Activated B cell treated with CpG ODN at 0.5 μM for 24 hours (primary cell): ENCODE measurements around the gene CMAS. TPM values are rescaled to one million over a fixed set of nuclear protein-coding genes. Genes with fewer than 3 reads are reported as not detected.
"Not testable (repeated sequence)": the region's sequence is repeated elsewhere in the genome, so short reads cannot be mapped to it uniquely, and the experiment has no call there.

Experiments
- ATAC-seq: fragments of 200-7000 bp; cut with Tn5 transposase; one replicate; pipeline ENCODE4 v1.10.0; 2021; ENCODE audit warnings: low read depth, mild to moderate bottlenecking, moderate library complexity
- CTCF ChIA-PET: fragments of 350-600 bp; sonication (Branson Sonifier 250); formaldehyde crosslinking; loops from one replicate; lab custom pipeline; 2021; ENCODE audit warnings: antibody characterized with exemption; lab: Charles Lee
- POLR2A ChIA-PET: fragments of 350-600 bp; sonication (Branson Sonifier 250); formaldehyde crosslinking; loops from one replicate; lab custom pipeline; 2021; ENCODE audit warnings: antibody characterized with exemption; lab: Charles Lee
- DNase-seq: peaks from one replicate; pipeline ENCODE4 v3.0.0; 2022
- H3K27ac Mint-ChIP-seq: one replicate; pipeline ENCODE4 v1.8.0; 2020; ENCODE audit warnings: mixed read lengths
- H3K27me3 Mint-ChIP-seq: one replicate; pipeline ENCODE4 v1.8.0; 2021; ENCODE audit warnings: mixed read lengths
- H3K36me3 Mint-ChIP-seq: one replicate; pipeline ENCODE4 v1.8.0; 2021; ENCODE audit warnings: low read depth, mixed read lengths
- H3K4me1 Mint-ChIP-seq: one replicate; pipeline ENCODE4 v1.8.0; 2021; ENCODE audit warnings: mixed read lengths
- H3K4me3 Mint-ChIP-seq: one replicate; pipeline ENCODE4 v1.8.0; 2020; ENCODE audit warnings: mild to moderate bottlenecking, mixed read lengths
- H3K9me3 Mint-ChIP-seq: one replicate; pipeline ENCODE4 v1.8.0; 2020; ENCODE audit warnings: mixed read lengths
- CTCF ChIP-seq: fragments of 200-600 bp; IDR thresholded peaks from one replicate; pipeline ENCODE4 v1.8.0; 2022; ENCODE audit warnings: antibody characterized with exemption, mild to moderate bottlenecking
- intact Hi-C: fragments of 100-400 bp; cut with micrococcal nuclease; formaldehyde crosslinking; loops from one replicate; pipeline ENCODE4 v1.15.1; 2024
- total RNA-seq: library from RNA; stranded (reverse); gene quantifications from 2 replicates; pipeline ENCODE4 v1.2.3, GENCODE V29; 2022

CMAS gene
- total RNA-seq, 1 donor from 2014 or later, result 15.8 TPM

- ChIA-PET POLR2A (no interaction called here), CTCF (no interaction called here)
- intact Hi-C loops, result loop anchor here (1.0 to 2.0 kb wide), 5 partner anchors 390 to 610 kb away; partner anchors contain the start of genes C2CD5, ETNK1, GOLT1B and LDHB
- Mint-ChIP-seq H3K27ac (peak overlapping the region; percentile 81), H3K36me3 (peaks cover 9% of the 10 kb centered on the region), H3K27me3 (no peaks in the 10 kb centered on the region), H3K4me3 (peak overlapping the region; percentile 94), H3K4me1 (peaks cover 15% of the 10 kb centered on the region), H3K9me3 (no peaks in the 10 kb centered on the region)
- no peak for TF ChIP-seq CTCF
- DNase-seq (no peak), ATAC-seq (no peak)
Measured at GRCh38 chr12:22046968-22047390, 961 bp downstream of the CMAS start.

DNA sequence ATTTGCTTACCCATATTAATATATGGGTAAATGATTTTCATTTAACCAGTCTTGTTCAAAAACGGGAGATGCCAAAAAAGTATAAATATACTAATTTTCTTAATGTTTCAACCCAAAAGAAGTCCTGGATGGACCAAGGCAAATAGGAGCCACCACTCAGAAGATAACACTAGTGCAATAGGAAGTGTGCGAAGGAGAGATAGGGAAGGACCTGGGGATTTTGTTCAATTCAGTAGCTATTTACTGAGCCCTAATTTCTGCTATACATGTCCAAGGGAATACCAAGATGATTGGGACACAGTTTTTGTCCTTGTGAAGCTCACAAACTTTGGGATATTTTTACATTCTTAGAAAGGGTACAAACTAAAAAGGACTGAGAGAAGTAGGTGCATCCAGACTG is 1.5 kb downstream of the CMAS start:
- H3K9me3 Mint-ChIP-seq, result no peaks in the 10 kb centered on the region
- no peaks in the 10 kb centered on the region for H3K27me3 Mint-ChIP-seq
- ChIA-PET POLR2A (no interaction called here), CTCF (no interaction called here)
- H3K4me3 Mint-ChIP-seq, result peak overlapping the region; percentile 36
- intact Hi-C loops, result loop anchor here (2.0 kb wide), 1 partner anchor 391 kb away; the partner anchor contains the start of gene LDHB
- H3K36me3 Mint-ChIP-seq, result peaks cover 9% of the 10 kb centered on the region
- H3K27ac Mint-ChIP-seq, result no peak overlapping the region
- ATAC-seq (no peak), DNase-seq (no peak)
- no peak for TF ChIP-seq CTCF
- H3K4me1 Mint-ChIP-seq, result peaks cover 15% of the 10 kb centered on the region

DNA sequence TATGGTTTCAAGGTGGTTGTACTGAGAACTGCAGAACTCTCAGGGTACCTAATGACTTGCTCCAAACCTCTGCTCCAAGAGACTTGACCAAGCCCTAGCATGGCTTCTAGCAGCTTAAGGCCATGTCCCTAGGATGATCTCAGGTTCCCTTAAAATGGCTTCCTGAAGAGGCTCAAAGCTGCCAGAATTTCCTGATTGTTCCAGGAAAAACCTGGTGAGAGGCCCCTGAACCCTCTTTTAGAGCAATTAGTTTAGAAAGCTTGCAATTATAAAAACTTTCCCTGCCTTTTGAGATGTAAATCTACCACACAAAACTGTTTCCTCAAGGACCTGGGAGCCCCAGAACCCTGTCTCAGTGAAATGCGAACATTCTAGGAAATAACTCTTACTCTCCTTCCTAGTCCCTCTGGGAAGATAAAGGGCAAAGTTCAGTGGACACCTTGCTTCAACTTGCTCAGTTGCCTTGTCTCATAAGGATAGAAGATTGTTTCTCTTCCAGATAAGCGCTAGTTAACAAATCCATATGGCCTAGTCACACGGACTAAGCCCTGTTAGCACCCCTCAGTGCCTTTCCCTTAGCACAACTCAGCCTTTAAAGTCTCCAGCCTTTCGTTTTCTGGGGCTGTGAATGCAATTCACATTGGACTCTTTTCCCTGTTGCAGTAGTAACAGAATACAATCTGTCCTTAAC is 2.5 kb downstream of the CMAS start:
- H3K9me3 Mint-ChIP-seq, result no peaks in the 10 kb centered on the region
- H3K27me3 Mint-ChIP-seq, result no peaks in the 10 kb centered on the region
- ChIA-PET CTCF (interaction anchor here (1.1 kb wide), 1 partner anchor 11 kb away, joined by 3 read pairs; no protein-coding TSS in a partner anchor), POLR2A (no interaction called here)
- peaks cover 9% of the 10 kb centered on the region for H3K36me3 Mint-ChIP-seq
- TF ChIP-seq CTCF, result no peak
- peak overlapping the region; percentile 36 for H3K4me3 Mint-ChIP-seq
- intact Hi-C loops, result no loop called here
- H3K27ac Mint-ChIP-seq, result no peak overlapping the region
- DNase-seq (no peak), ATAC-seq (no peak)
- H3K4me1 Mint-ChIP-seq, result peaks cover 15% of the 10 kb centered on the region

GRCh38 chr12:22050078-22050477 is 4.1 kb downstream of the CMAS start:
- no peak overlapping the region for H3K27ac Mint-ChIP-seq
- TF ChIP-seq CTCF, result no peak
- peaks cover 15% of the 10 kb centered on the region for H3K4me1 Mint-ChIP-seq
- POLR2A ChIA-PET, result no interaction called here
- H3K27me3 Mint-ChIP-seq, result no peaks in the 10 kb centered on the region
- no peak for ATAC-seq
- CTCF ChIA-PET, result no interaction called here
- H3K36me3 Mint-ChIP-seq, result peaks cover 9% of the 10 kb centered on the region
- no peaks in the 10 kb centered on the region for H3K9me3 Mint-ChIP-seq
- DNase-seq, result no peak
- no peak overlapping the region for H3K4me3 Mint-ChIP-seq
- intact Hi-C loops, result no loop called here

- H3K27me3 Mint-ChIP-seq, result no peaks in the 10 kb centered on the region
- TF ChIP-seq CTCF, result no peak
- ChIA-PET POLR2A (no interaction called here), CTCF (no interaction called here)
- no peak overlapping the region for H3K27ac Mint-ChIP-seq
- DNase-seq (no peak), ATAC-seq (no peak)
- H3K4me3 Mint-ChIP-seq, result no peak overlapping the region
- H3K9me3 Mint-ChIP-seq, result no peaks in the 10 kb centered on the region
- intact Hi-C loops, result no loop called here
- H3K4me1 Mint-ChIP-seq, result peaks cover 15% of the 10 kb centered on the region
- peaks cover 16% of the 10 kb centered on the region for H3K36me3 Mint-ChIP-seq
Measured at GRCh38 chr12:22051114-22051698, 5.2 kb downstream of the CMAS start.

DNA sequence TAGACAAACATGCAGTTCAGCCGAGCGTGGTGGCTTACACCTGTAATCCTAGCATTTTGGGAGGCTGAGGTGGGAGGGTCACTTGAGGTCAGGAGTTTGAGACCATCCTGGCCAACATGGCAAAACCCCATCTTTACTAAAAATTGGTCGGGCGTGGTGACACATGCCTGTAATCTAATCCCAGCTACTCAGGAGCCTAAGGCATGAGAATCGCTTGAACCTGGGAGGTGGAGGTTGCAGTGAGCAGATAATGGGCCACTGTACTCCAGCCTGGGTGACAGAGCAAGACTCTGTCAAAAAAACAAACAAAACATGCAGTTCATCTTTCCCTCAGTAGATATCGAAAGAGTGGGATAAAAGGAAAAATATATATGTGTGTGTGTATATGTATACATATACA is 7.0 kb downstream of the CMAS start:
- H3K27ac Mint-ChIP-seq, DNase-seq, H3K4me3 Mint-ChIP-seq, POLR2A ChIA-PET, ATAC-seq, H3K27me3 Mint-ChIP-seq, H3K4me1 Mint-ChIP-seq, CTCF ChIA-PET, intact Hi-C loops, H3K9me3 Mint-ChIP-seq: not testable (repeated sequence)
- peaks cover 22% of the 10 kb centered on the region for H3K36me3 Mint-ChIP-seq
